ENCODE data around the gene HSF5.
A peak's percentile ranks its signal among the peaks of the same experiment; 100 is the strongest.
"Not testable (repeated sequence)": the region's sequence is repeated elsewhere in the genome, so short reads cannot be mapped to it uniquely, and the experiment has no call there.

The HSF5 gene

DNA sequence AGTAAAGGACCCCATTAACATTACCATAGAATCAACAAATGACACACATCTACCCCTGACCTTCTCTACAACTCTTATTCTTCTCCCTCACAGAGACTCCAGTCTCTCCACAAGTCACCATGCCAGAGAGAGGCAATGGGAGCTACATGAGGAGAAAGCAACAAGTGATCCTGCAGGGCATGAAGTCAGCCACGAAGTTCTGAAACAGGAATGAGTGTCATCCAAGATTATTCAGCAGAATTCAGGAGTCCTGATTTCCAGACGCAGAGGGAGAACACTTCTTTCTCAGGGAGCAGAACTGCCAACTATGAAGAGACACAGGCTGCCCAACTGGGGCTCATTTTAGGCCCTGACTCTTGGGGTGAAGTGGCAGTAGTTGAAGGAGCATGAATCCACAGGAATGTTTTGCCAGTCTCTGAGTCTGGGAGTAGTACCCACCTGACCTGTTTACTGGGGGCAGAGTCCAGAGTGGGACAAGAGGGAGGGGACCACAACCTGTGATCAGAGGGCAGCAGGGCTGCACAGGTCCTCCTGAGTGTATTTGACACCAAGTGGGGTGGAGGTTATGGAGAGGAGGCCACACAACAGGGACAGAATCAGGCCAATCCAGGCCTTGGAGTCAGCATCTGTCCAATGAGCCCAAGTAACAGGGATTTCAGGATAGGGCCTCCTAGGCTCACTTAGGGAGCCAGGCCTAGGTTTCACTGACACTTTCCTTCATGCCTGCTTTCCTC, 28.6 kb upstream of the HSF5 start:
- DNase-seq (ENCODE audit: low read depth in 2 of 2), result no peak

DNA sequence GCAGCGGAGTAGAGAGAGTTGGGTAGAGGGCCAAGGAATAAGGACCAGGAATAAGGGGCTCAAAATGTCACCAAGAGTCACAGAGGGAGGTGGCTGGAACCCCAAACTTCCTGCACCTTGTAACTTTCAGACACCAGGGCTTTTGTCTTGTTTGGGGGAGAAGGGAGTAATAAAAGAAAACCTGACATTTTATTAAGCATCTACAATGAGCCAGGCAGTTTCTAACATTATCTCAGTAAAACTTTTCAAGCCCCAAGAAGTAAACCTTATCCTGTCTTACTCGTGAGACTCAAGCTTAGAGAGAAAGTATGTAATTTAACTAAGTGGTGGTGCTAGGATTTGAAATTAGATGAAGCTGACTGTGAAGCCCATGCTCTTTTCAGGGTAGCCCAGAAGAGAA, 27.1 kb upstream of the HSF5 start:
- no peak for DNase-seq (ENCODE audit: low read depth in 2 of 2)

GRCh38 chr17:58514770-58515157, 26.6 kb upstream of the HSF5 start:
- no peak for DNase-seq (ENCODE audit: low read depth in 2 of 2)

- DNase-seq (ENCODE audit: low read depth in 2 of 2), result peak; percentile 33 to 68
Observed at GRCh38 chr17:58513965-58514769, 26.0 kb upstream of the HSF5 start, which contains the start of gene MTMR4. Gene MTMR4, minus strand, starts transcription at chr17:58514638. Its CDS starts 231 bp downstream, at chr17:58514407.

DNA sequence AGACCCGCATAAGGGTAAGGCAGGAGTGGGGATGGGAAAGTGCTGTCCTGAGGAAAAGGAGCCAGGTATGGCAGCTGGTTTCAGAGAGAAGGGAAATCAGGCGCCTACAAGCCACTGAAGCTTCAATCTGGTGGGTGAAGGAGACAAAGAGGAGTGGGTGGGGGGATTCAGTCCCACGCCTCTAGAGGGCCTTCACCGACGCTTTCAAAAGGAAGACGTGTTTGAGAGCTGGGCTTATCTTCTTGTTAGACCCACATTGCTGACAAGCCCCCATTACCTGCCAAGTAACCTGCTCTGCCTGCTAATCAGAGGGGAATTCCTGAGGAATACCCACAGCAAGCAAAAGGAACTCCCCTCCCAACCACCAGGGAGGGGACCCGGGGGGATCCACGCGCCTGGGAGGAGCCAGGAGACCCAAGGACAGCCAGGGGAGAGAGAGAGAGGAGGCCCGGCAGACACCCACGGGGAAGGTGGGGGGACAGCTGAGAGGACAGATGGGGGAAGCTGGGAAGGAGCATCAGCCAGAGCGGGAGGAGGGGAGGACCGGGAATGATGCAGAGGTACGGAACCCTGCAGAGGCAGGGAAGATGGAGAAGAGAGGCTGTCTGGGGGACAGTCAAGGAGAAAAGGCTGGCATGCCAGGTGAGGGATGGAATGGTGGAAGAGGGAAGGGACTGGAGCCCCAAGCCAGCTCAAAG, 25.2 kb upstream of the HSF5 start:
- peak in 1 of 2 donors; percentile 31 for DNase-seq (ENCODE audit: low read depth in 2 of 2)

DNA sequence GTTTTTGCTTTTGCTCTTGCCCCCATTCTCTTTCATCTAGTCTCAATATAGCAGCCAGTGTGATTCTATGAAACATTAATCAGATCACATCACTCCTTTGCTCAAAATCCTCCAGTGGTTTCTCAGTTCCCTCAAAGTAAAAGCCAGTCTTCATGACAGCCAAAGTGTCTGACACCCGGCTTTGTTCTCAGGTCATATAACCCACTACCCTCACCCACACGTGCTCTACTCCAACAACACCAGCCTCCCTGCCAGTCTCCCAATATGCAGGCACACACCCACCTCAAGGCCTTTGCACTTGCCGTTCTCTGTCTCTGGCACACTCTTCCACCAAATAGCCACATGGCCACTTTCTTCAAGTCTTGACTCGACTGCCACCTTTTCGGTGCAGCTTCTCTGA, 21.9 kb upstream of the HSF5 start:
- DNase-seq (ENCODE audit: low read depth in 2 of 2), result no peak

GRCh38 chr17:58508341-58509067, 20.3 kb upstream of the HSF5 start:
- DNase-seq (ENCODE audit: low read depth in 2 of 2), result no peak

- DNase-seq (ENCODE audit: low read depth in 2 of 2), result no peak
Observed at GRCh38 chr17:58507123-58507634, 19.0 kb upstream of the HSF5 start.

DNA sequence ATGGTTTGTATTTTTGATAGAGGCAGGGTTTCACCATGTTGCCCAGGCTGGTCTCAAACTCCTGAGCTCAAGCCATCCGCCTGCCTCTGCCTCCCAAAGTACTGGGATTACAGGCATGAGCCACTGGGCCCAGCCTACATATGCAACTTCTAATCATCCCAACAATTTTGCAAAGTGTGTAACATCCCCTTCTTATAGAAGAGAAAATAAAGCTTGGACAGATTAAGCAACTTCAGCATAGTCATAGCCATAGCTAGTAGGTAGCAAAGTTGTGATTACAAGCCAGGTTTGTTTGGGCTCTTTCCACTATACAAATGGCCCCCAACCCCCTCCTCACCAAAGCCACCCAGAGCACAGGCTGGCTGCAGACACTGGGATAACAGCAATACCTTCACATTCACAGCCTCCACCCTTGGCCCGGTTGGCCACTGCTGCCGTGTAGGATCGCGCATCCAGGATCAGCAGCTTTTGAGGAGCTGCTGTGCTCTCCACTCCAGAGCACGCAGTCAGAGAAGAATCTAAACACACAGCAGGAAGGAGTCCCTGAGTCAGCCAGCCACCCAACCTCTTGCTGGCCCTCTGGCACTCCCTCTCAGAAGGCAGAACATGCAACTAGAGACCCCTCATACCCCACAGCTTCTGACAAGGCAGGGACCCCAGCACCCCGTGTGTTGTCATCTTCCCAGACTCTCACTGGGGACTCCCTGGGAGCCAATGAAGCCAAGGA, 18.3 kb upstream of the HSF5 start:
- no peak for DNase-seq (ENCODE audit: low read depth in 2 of 2)

DNA sequence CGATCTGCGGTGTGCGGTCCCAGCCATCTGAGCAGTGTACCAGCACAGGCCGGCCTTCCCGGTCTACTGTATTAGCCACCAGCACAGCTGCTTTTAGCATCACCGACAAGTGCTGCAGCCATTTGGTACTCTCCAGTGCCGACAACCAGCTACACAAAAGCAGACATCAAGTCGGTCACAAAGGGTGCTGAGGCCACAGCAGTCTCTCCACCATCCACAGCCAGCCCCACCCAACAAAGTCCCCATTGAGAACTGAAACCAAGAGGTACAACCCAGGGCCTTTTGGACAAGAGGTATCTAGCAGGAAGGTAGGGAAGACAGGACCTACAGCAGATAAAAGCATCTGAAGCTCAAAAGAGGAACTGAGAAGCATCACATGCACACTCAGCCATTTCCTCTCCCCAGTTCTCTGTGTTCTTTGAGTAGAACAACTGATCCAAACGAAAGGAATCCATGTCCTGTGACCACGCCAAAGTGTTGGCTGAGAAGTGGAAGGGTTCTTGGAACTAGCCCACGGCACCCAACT, 16.7 kb upstream of the HSF5 start:
- DNase-seq (ENCODE audit: low read depth in 2 of 2), result no peak

DNA sequence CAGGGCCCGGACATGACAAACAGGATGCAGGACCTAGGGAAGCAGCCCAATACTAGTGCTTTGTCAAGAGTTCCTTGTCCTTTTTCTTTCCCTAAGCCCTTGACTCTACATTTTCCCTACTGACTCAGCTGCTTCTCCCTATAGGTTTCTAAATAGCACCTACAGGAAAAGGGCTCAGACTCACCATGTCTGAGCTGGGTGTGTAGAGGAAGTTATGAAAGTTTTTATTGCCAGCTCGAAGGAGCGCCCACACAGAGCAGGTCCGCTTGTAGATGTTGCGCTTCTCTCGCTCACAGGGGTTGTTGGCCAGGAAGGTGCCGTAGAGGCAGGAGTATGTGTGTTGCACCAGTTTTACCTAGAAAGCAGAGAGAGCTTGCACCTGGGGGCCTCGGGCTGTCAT, 15.7 kb upstream of the HSF5 start:
- no peak for DNase-seq (ENCODE audit: low read depth in 2 of 2)

DNA sequence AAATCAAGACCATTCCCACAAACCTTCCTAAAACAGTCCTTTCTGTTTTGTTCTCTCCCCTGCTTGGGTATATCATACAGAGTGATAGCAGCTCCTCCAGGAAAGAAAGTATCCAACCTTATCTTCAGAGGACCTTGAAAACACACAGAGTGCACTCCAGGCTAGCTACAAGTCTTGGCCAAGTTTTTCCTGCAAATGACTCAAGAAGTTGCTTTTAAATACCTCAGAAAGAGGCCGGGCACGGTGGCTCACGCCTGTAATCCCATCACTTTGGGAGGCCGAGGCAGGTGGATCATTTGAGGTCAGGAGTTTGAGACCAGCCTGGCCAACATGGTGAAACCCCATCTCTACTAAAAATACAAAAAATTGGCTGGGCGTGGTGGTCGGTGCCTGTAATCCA, 14.9 kb upstream of the HSF5 start:
- DNase-seq (ENCODE audit: low read depth in 2 of 2), result not testable (repeated sequence)

- DNase-seq (ENCODE audit: low read depth in 2 of 2), result no peak
Observed at GRCh38 chr17:58501451-58501850, 13.2 kb upstream of the HSF5 start.

GRCh38 chr17:58498177-58498828, 10.1 kb upstream of the HSF5 start:
- no peak for DNase-seq (ENCODE audit: low read depth in 2 of 2)

GRCh38 chr17:58493506-58493905, 5.3 kb upstream of the HSF5 start:
- DNase-seq (ENCODE audit: low read depth in 2 of 2), result no peak

DNA sequence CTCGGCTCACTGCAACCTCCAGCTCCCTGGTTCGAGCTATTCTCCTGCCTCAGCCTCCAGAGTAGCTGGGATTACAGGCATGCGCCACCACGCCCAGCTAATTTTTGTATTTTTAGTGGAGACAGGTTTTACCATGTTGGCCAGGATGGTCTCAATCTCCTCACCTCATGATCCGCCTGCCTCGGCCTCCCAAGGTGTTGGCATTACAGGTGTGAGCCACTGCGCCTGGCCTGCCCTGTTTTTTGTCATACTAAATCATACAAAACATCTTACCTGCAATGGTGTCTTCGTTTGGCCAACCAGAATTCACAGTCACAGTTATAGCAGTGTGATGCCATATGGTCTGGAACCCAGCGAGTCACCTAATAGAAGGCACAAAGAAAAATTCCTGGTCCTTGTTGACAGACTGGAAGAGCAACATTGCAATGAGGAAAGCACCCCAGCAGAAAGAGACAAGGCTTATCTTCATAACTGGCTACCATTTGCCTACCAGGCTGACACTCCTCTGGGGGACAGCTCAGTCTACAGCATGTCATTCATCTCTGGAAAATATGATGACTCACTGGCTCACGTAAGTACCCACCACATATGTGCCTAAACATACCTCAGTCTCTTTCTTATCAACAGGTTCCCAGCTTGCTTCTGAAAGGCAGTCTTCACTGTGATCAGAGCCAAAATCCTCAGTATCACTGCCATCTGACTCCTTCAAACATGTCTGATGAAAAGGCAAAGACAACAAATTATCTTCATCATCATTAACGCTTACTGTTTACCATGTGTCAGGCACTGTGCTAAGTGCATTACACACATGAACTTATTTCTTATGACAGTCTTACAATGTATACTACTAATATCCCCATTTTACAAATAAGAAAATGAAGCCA, 4.3 kb upstream of the HSF5 start:
- DNase-seq (ENCODE audit: low read depth in 2 of 2), result no peak

GRCh38 chr17:58491510-58492045, 3.4 kb upstream of the HSF5 start:
- DNase-seq (ENCODE audit: low read depth in 2 of 2), result no peak

DNA sequence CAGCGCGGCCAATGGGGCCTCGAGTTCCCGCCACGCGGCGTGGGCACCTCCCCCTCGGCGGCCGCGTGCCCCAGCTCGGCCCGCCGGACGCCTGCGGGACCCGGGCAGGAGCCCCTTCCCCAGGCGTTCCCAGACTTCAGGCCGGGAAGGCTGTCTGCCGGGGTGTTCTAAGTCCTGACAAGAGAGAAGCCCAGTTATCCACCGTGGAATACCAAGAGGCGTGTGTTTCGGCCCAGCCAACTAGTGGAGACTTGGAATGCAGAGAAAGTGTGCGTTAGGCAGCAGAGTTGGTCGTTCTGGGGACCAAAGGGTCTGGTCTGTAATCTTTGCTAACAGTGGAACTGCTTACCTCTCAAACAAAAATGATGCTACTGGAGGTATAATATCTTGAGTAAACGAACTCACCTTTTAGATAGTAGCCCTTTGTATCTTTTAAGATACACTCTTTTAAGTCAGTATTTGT, 251 bp upstream of the HSF5 start:
- DNase-seq (ENCODE audit: low read depth in 2 of 2), result no peak

GRCh38 chr17:58484600-58484999, 3.6 kb downstream of the HSF5 start:
- DNase-seq (ENCODE audit: low read depth in 2 of 2), result no peak
